Upper lobe of left lung (tissue), 4 donors: ENCODE data around the gene MICU2.

Experiments used
- EP300 ChIP-seq, 4 donors: sonication (generic); formaldehyde crosslinking; IDR thresholded peaks; one replicate each; pipeline ENCODE4 v1.5.1; 2017; ENCODE audit warnings: antibody characterized with exemption in 4 of 4, control low read depth in 2 of 4
- POLR2A ChIP-seq, 4 donors: fragments of 450-650 bp; IDR thresholded peaks; one replicate each; pipeline ENCODE4 v1.5.1; 2016 to 2017; ENCODE audit warnings: antibody characterized with exemption in 4 of 4, mild to moderate bottlenecking in 2 of 4
- POLR2AphosphoS5 ChIP-seq, 2 donors: sonication (generic); formaldehyde crosslinking; IDR thresholded peaks; one replicate each; pipeline ENCODE4 v1.5.1; 2017; ENCODE audit warnings: antibody characterized with exemption in 2 of 2
- TF ChIP-seq, protein P1 (sequence below), 6 experiments: fragments of 450-650 bp in 4 of 6; fragments of 200-600 bp in 2 of 6; sonication (generic) in 2 of 6; IDR thresholded peaks; one replicate each; pipeline ENCODE4 v1.5.1; 2016 to 2019; ENCODE audit warnings: antibody characterized with exemption in 6 of 6

DNA sequence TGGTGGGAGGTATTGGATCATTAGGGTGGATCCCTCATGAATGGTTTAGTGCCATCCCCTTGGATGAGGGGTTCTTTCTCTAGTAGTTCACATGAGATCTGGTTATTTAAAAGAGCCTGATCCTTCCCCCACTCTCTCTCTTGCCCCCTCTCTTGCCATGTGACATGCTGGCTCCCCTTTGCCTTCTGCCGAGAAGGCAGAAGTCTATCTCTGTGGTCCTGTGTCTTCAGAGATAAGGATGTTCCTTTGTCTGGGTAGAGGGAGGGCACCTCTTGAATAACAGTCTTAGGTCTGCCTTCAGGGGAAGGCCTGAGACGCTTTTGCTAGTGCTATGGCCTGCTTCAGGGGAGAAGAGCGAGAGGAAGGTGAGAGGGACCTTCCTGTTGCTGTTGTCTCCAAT, 142.8 kb downstream of the MICU2 start:
- no peak for TF ChIP-seq POLR2AphosphoS5 (IDR thresholded peaks at IDR 0.05)
- TF ChIP-seq, protein P1, sequence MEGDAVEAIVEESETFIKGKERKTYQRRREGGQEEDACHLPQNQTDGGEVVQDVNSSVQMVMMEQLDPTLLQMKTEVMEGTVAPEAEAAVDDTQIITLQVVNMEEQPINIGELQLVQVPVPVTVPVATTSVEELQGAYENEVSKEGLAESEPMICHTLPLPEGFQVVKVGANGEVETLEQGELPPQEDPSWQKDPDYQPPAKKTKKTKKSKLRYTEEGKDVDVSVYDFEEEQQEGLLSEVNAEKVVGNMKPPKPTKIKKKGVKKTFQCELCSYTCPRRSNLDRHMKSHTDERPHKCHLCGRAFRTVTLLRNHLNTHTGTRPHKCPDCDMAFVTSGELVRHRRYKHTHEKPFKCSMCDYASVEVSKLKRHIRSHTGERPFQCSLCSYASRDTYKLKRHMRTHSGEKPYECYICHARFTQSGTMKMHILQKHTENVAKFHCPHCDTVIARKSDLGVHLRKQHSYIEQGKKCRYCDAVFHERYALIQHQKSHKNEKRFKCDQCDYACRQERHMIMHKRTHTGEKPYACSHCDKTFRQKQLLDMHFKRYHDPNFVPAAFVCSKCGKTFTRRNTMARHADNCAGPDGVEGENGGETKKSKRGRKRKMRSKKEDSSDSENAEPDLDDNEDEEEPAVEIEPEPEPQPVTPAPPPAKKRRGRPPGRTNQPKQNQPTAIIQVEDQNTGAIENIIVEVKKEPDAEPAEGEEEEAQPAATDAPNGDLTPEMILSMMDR (IDR thresholded peaks at IDR 0.05): no peak
- TF ChIP-seq POLR2A (IDR thresholded peaks at IDR 0.05): no peak
- no peak for TF ChIP-seq EP300 (IDR thresholded peaks at IDR 0.05)
